ENCODE measurements around the gene UST. TPM values are rescaled to one million over a fixed set of nuclear protein-coding genes. Genes with fewer than 3 reads are reported as not detected.

UST gene
- total and polyA plus RNA-seq, 9 of the 15 experiments (the other 6 are each of a cell fraction or from before 2014, with no cell fraction given), result 0.04 to 0.10 TPM; not detected in 7

DNA sequence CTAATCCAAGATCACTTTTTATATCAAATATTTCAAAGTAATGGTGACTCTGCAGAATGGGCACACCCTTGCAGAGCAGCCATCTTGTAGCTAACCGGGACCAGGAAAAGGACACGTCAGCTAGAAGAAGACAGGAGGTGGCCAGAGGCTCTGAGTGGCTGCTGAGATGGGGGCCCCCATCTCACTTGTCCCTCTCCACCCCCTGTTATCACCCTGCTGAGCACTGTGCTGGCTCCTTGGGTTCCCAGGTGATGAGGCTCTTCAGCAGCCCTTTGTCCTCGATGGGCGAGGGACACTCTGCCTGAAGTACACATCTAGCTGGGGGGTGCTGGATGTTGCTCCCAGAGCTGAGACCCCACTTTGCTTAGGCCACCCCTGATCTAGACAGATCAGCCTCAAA lies 126.3 kb downstream of the UST start (continued):
- TF ChIP-seq, protein P1, sequence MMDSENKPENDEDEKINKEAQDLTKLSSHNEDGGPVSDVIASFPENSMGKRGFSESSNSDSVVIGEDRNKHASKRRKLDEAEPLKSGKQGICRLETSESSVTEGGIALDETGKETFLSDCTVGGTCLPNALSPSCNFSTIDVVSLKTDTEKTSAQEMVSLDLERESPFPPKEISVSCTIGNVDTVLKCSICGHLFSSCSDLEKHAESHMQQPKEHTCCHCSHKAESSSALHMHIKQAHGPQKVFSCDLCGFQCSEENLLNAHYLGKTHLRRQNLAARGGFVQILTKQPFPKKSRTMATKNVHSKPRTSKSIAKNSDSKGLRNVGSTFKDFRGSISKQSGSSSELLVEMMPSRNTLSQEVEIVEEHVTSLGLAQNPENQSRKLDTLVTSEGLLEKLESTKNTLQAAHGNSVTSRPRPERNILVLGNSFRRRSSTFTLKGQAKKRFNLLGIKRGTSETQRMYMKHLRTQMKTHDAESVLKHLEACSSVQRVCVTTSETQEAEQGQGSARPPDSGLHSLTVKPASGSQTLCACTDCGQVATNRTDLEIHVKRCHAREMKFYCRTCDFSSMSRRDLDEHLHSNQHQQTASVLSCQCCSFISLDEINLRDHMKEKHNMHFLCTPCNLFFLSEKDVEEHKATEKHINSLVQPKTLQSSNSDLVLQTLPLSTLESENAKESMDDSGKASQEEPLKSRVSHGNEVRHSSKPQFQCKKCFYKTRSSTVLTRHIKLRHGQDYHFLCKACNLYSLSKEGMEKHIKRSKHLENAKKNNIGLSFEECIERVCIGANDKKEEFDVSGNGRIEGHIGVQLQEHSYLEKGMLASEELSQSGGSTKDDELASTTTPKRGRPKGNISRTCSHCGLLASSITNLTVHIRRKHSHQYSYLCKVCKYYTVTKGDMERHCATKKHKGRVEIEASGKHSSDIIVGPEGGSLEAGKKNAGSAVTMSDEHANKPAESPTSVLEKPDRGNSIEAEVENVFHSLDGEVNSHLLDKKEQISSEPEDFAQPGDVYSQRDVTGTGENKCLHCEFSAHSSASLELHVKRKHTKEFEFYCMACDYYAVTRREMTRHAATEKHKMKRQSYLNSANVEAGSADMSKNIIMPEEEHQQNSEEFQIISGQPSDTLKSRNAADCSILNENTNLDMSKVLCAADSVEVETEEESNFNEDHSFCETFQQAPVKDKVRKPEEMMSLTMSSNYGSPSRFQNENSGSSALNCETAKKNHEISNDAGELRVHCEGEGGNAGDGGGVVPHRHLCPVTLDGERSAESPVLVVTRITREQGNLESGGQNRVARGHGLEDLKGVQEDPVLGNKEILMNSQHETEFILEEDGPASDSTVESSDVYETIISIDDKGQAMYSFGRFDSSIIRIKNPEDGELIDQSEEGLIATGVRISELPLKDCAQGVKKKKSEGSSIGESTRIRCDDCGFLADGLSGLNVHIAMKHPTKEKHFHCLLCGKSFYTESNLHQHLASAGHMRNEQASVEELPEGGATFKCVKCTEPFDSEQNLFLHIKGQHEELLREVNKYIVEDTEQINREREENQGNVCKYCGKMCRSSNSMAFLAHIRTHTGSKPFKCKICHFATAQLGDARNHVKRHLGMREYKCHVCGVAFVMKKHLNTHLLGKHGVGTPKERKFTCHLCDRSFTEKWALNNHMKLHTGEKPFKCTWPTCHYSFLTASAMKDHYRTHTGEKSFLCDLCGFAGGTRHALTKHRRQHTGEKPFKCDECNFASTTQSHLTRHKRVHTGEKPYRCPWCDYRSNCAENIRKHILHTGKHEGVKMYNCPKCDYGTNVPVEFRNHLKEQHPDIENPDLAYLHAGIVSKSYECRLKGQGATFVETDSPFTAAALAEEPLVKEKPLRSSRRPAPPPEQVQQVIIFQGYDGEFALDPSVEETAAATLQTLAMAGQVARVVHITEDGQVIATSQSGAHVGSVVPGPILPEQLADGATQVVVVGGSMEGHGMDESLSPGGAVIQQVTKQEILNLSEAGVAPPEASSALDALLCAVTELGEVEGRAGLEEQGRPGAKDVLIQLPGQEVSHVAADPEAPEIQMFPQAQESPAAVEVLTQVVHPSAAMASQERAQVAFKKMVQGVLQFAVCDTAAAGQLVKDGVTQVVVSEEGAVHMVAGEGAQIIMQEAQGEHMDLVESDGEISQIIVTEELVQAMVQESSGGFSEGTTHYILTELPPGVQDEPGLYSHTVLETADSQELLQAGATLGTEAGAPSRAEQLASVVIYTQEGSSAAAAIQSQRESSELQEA (IDR thresholded peaks at IDR 0.05; ENCODE audit: low read depth), result no peak
- TF ChIP-seq STAG1 (CRISPR knock-in tag; IDR thresholded peaks at IDR 0.05; ENCODE audit: borderline replicate concordance) (no peak), EP300 (IDR thresholded peaks at IDR 0.05; ENCODE audit: low read length) (no peak), HNRNPK (IDR thresholded peaks at IDR 0.05; ENCODE audit: low read depth, low read length, poor library complexity, severe bottlenecking) (no peak)
